Measurements from ENCODE around the gene PCSK7. TPM values are rescaled to one million over a fixed set of nuclear protein-coding genes. Genes with fewer than 3 reads are reported as not detected.

The PCSK7 gene
- total RNA-seq, 1 donor from 2014 or later, result 50.2 TPM

- TF ChIP-seq CTCF (IDR thresholded peaks at IDR 0.05), result no peak
- H3K27ac ChIP-seq, result no peak overlapping the region
Observed at GRCh38 chr11:117194267-117194666, 37.6 kb downstream of the PCSK7 start.

GRCh38 chr11:117193130-117194020 lies 38.5 kb downstream of the PCSK7 start:
- H3K4me3 ChIP-seq, result no peak overlapping the region
- peak; percentile 38 for DNase-seq
- no peak overlapping the region for H3K27ac ChIP-seq
- intact Hi-C loops (cut with DNase I), result no loop called here
- peaks cover 13% of the 10 kb centered on the region for H3K4me1 ChIP-seq
- no peak for TF ChIP-seq CTCF (IDR thresholded peaks at IDR 0.05)
- H3K27me3 ChIP-seq (ENCODE audit: low read depth), result no peaks in the 10 kb centered on the region
- no peak for ATAC-seq
- no peaks in the 10 kb centered on the region for H3K9me3 ChIP-seq
- peaks cover 83% of the 10 kb centered on the region for H3K36me3 ChIP-seq

More at GRCh38 chr11:117194267-117194666, 37.6 kb downstream of the PCSK7 start:
- Histone ChIP-seq H3K27me3 (ENCODE audit: low read depth) (no peaks in the 10 kb centered on the region), H3K36me3 (peaks cover 74% of the 10 kb centered on the region), H3K4me1 (peaks cover 18% of the 10 kb centered on the region), H3K4me3 (no peak overlapping the region), H3K9me3 (no peaks in the 10 kb centered on the region)
- DNase-seq (peak; percentile 9), ATAC-seq (no peak)
- intact Hi-C loops (cut with DNase I), result no loop called here

GRCh38 chr11:117192401-117192875 lies 39.4 kb downstream of the PCSK7 start:
- Histone ChIP-seq H3K36me3 (peaks cover 92% of the 10 kb centered on the region), H3K4me3 (no peak overlapping the region), H3K27ac (no peak overlapping the region), H3K9me3 (no peaks in the 10 kb centered on the region), H3K27me3 (ENCODE audit: low read depth) (no peaks in the 10 kb centered on the region), H3K4me1 (peaks cover 5% of the 10 kb centered on the region)
- intact Hi-C loops (cut with DNase I), result no loop called here
- DNase-seq (peak; percentile 37), ATAC-seq (no peak)
- no peak for TF ChIP-seq CTCF (IDR thresholded peaks at IDR 0.05)

GRCh38 chr11:117191680-117192400 lies 40.0 kb downstream of the PCSK7 start:
- Histone ChIP-seq H3K27ac (no peak overlapping the region), H3K4me1 (peaks cover 5% of the 10 kb centered on the region), H3K36me3 (peaks cover 92% of the 10 kb centered on the region)

More at GRCh38 chr11:117191680-117192400, 40.0 kb downstream of the PCSK7 start:
- H3K9me3 ChIP-seq, result no peaks in the 10 kb centered on the region
- DNase-seq, result peak; percentile 43
- no peak overlapping the region for H3K4me3 ChIP-seq
- no peak for TF ChIP-seq CTCF (IDR thresholded peaks at IDR 0.05)
- intact Hi-C loops (cut with DNase I), result no loop called here
- H3K27me3 ChIP-seq (ENCODE audit: low read depth), result no peaks in the 10 kb centered on the region
- no peak for ATAC-seq

Data from lower lobe of right lung (tissue), 2 donors.